Mononuclear cell (primary cell): Measurements from ENCODE around the gene FGFR2. TPM values are rescaled to one million over a fixed set of nuclear protein-coding genes. Genes with fewer than 3 reads are reported as not detected.

Experiments used
- H3K27me3 ChIP-seq: 2 replicates; pipeline ENCODE4 v1.6.0; 2011; ENCODE audit warnings: low read length, control low read depth; ENCODE audit not compliant: insufficient read depth
- H3K4me1 ChIP-seq: 2 replicates; pipeline ENCODE4 v1.5.1; 2011; ENCODE audit warnings: mild to moderate bottlenecking, low read length, control low read depth; ENCODE audit not compliant: insufficient read depth
- H3K4me3 ChIP-seq: 2 replicates; pipeline ENCODE4 v1.5.1; 2011; ENCODE audit warnings: mild to moderate bottlenecking, low read length, moderate library complexity
- H3K9me3 ChIP-seq: 2 replicates; pipeline ENCODE4 v1.5.1; 2011; ENCODE audit warnings: low read depth, mild to moderate bottlenecking, control low read depth, low read length
- total RNA-seq: library from RNA; depleted of rRNA; stranded (reverse); fragments of >200 nt; gene quantifications from one replicate; pipeline ENCODE4 v1.2.3, GENCODE V29; 2012

The FGFR2 gene
- total RNA-seq, 1 donor: not detected

GRCh38 chr10:121597504-121598262 is 561 bp downstream of the FGFR2 start:
- no peak overlapping the region for H3K4me3 ChIP-seq
- peaks cover 68% of the 10 kb centered on the region for H3K27me3 ChIP-seq
- no peaks in the 10 kb centered on the region for H3K9me3 ChIP-seq
- no peaks in the 10 kb centered on the region for H3K4me1 ChIP-seq

DNA sequence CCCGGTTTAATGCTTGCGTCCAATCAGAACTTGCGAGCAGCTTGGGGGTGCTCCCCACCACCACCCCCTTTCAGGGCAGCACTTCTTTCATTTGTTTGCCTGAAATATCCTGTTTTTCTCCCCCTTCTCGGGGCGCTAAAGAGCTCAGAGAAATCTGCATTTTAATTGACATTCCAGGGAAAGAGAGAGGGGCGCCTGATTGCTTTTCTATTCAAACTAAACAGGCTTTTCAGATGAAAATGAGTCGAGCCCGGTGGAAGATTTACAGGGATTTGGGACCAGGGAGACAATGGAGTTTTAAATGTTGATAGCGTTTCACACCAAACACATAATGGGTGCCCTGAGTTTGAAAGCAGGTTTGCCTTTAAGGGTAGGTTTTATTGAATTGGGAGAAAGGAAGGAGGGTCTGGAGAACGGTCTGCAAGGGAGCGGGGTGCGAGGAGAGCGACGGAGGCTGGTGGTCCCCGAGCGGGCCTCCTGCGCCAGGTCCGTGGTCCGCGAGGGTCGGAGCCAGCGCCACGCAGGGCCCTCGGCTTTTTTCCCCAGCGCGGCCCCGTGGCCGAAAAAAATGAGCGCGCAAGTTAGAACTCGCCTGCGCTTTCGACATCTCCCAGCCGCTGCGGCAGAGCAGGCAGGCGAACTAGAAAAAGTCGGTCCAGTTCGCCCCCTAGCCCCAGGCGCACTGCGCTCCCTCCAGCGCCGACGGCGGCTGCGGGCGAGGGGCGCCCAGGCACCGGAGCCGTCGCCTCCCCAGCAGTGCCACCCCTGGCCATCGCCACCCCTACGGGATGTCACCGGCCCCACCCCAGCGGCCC is 1.3 kb downstream of the FGFR2 start:
- no peaks in the 10 kb centered on the region for H3K4me1 ChIP-seq
- no peak overlapping the region for H3K4me3 ChIP-seq
- H3K9me3 ChIP-seq: no peaks in the 10 kb centered on the region
- H3K27me3 ChIP-seq: peaks cover 68% of the 10 kb centered on the region

- no peaks in the 10 kb centered on the region for H3K9me3 ChIP-seq
- H3K27me3 ChIP-seq: peaks cover 66% of the 10 kb centered on the region
- no peaks in the 10 kb centered on the region for H3K4me1 ChIP-seq
- H3K4me3 ChIP-seq: no peak overlapping the region
These were observed 2.2 kb downstream of the FGFR2 start for GRCh38 chr10:121595806-121596688.

GRCh38 chr10:121595351-121595805 is 2.9 kb downstream of the FGFR2 start:
- H3K4me1 ChIP-seq: no peaks in the 10 kb centered on the region
- peaks cover 59% of the 10 kb centered on the region for H3K27me3 ChIP-seq
- no peak overlapping the region for H3K4me3 ChIP-seq
- no peaks in the 10 kb centered on the region for H3K9me3 ChIP-seq

GRCh38 chr10:121594623-121595350 is 3.5 kb downstream of the FGFR2 start:
- Histone ChIP-seq H3K4me3 (no peak overlapping the region), H3K4me1 (no peaks in the 10 kb centered on the region), H3K27me3 (peaks cover 53% of the 10 kb centered on the region), H3K9me3 (no peaks in the 10 kb centered on the region)

GRCh38 chr10:121594076-121594475 is 4.2 kb downstream of the FGFR2 start:
- no peaks in the 10 kb centered on the region for H3K4me1 ChIP-seq
- no peaks in the 10 kb centered on the region for H3K9me3 ChIP-seq
- no peak overlapping the region for H3K4me3 ChIP-seq
- peaks cover 46% of the 10 kb centered on the region for H3K27me3 ChIP-seq

- H3K4me1 ChIP-seq: no peaks in the 10 kb centered on the region
- no peaks in the 10 kb centered on the region for H3K9me3 ChIP-seq
- H3K4me3 ChIP-seq: no peak overlapping the region
- H3K27me3 ChIP-seq: peaks cover 40% of the 10 kb centered on the region
These were observed 4.8 kb downstream of the FGFR2 start for GRCh38 chr10:121593281-121594075.

- no peaks in the 10 kb centered on the region for H3K9me3 ChIP-seq
- no peaks in the 10 kb centered on the region for H3K4me1 ChIP-seq
- H3K27me3 ChIP-seq: peaks cover 34% of the 10 kb centered on the region
- no peak overlapping the region for H3K4me3 ChIP-seq
These were observed 5.9 kb downstream of the FGFR2 start for GRCh38 chr10:121592155-121592890.

GRCh38 chr10:121591186-121591585 is 7.1 kb downstream of the FGFR2 start:
- H3K4me3 ChIP-seq: no peak overlapping the region
- H3K9me3 ChIP-seq: no peaks in the 10 kb centered on the region
- no peaks in the 10 kb centered on the region for H3K4me1 ChIP-seq
- peaks cover 22% of the 10 kb centered on the region for H3K27me3 ChIP-seq

GRCh38 chr10:121590772-121591171 is 7.5 kb downstream of the FGFR2 start:
- Histone ChIP-seq H3K4me1 (no peaks in the 10 kb centered on the region), H3K9me3 (no peaks in the 10 kb centered on the region), H3K27me3 (peaks cover 18% of the 10 kb centered on the region), H3K4me3 (no peak overlapping the region)

DNA sequence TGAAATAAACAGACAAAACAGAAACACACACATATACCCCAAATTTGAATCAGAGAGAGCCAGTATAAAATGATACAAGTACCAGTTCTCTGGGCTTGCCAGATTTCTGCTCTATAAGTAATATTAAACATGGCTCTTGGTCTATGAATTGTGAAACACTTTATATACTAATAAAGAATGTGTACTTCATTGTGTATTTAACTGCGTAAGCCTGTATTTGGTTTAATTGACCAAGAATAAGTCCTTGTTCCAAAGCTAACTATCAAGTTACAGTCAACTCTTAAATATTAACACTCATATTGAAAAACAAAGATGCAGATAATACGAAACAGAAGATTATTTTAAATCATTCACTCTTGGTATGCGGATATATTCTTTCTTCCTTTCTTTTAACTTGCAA is 8.7 kb downstream of the FGFR2 start:
- no peak overlapping the region for H3K4me3 ChIP-seq

DNA sequence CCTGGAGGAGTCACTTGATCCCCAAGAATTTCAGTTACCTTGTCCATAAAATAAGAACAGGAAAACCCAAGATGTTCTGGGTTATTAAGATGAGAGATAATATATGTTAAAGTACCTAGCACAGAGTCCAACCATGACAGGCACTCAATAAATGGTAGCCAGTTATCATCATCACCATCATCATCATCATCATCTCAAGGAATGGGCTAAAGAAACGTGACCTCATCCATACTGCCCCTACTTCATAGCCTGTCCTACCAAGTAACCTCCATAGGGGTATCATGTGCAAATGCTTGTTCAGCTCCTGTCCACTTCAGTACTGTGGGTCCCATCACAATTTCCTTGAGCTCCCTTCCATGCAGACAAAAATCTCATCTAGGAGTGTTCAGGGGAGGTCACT is 14.4 kb downstream of the FGFR2 start:
- no peak overlapping the region for H3K4me3 ChIP-seq
- no peaks in the 10 kb centered on the region for H3K27me3 ChIP-seq
- no peaks in the 10 kb centered on the region for H3K9me3 ChIP-seq
- no peaks in the 10 kb centered on the region for H3K4me1 ChIP-seq

More for the DNA sequence above, 8.7 kb downstream of the FGFR2 start:
- H3K27me3 ChIP-seq: peaks cover 6% of the 10 kb centered on the region
- no peaks in the 10 kb centered on the region for H3K9me3 ChIP-seq
- H3K4me1 ChIP-seq: no peaks in the 10 kb centered on the region

DNA sequence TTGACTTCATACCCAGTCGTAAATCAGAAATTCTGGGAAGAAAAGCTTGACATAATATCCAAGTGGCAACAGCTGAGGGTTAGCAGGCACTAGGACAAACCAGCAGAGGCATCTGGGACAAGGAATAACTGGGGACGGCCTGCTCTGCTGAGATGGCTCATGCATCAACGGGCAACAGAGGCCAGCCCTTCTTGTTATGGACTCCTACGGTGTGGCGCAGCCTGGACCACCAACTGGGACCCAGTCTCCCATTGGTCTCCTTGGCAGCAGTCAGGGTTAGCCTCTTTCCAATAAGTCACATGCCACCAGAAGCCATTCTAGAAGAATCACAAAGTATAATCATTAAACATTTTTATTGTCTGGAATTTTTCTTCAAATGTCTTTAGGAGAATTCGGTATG is 15.0 kb downstream of the FGFR2 start:
- no peaks in the 10 kb centered on the region for H3K27me3 ChIP-seq
- no peaks in the 10 kb centered on the region for H3K4me1 ChIP-seq
- H3K9me3 ChIP-seq: no peaks in the 10 kb centered on the region
- no peak overlapping the region for H3K4me3 ChIP-seq
